ENCODE results near the gene KISS1. TPM values are rescaled to one million over a fixed set of nuclear protein-coding genes. Genes with fewer than 3 reads are reported as not detected.
A peak's percentile ranks its signal among the peaks of the same experiment; 100 is the strongest.

The KISS1 gene
- polyA plus RNA-seq, 5 donors: 0.28 to 1.2 (median 0.53) TPM

DNA sequence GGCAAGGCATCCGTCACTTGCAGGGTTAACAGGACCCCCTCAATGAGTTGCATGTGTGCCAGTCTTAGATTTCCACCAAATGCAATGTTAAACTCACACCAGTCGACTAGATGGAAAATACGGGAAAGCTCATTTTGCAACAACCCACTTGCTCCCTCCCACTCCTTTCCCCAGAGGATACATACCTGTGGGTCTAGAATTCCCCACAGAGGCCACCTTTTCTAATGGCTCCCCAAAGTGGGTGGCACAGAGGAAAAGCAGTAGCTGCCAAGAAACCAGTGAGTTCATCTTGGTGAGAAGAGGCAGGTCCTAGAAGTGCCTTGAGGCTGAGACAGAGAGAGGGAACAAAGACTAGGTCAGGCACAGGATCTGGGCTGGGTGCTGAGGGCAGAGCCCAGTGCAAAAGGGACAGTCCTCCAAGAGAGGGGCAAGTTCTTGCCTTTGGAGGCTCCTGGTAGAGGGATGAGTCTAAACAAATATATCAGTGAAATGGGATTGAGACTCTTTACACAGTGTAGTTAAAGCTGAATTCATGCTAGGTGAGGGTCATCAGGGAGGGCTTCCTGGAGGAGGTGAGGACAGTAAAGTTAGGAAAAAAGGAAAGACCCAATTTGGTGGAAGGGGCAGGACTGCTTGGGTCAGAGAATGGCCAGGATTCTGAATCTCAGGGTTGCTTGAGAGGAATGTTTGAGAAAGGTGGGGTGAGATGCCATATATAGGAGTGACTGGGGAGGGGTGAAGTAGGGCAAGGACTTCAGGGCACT lies 3.5 kb downstream of the KISS1 start:
- DNase-seq: no peak

DNA sequence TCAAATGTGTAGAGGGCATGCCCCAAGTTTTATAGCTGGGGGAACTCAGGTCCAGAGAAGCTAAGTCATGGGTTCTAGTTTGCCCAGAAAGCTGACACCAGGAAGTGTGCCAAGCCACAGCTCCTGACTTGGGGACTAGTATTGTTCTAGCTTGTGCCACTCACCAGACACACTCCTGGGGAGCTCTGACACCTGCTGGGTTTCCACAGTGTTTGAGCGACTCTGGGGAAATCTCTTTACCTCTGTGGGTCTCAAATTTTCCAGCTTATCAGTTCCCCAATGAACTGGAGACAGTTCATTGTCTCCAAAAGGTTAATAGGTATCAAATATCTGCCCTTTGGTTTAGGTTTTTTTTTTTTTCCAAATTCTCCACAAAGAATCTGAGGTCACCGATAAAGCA lies 4.2 kb downstream of the KISS1 start:
- no peak for DNase-seq

DNA sequence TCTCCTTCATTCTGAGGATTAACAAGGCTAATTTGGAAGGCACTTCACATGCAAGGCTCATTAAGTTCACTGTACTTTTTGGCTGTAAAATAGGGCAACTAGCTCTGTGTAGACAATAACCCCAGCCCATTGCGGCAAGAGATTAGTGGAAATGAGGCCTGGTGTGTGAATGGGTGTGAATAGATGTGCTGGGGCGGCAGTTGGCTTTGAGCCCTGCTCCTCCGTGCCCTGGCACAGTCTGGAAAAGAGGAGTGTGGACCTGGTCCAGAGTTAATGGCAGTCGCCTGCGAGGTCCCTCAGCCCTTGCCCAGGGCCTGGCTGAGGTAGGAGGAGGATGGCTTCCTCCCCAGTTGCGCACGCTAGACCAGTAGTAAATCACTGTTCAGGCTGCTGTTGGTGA lies 4.8 kb downstream of the KISS1 start:
- DNase-seq: no peak

DNA sequence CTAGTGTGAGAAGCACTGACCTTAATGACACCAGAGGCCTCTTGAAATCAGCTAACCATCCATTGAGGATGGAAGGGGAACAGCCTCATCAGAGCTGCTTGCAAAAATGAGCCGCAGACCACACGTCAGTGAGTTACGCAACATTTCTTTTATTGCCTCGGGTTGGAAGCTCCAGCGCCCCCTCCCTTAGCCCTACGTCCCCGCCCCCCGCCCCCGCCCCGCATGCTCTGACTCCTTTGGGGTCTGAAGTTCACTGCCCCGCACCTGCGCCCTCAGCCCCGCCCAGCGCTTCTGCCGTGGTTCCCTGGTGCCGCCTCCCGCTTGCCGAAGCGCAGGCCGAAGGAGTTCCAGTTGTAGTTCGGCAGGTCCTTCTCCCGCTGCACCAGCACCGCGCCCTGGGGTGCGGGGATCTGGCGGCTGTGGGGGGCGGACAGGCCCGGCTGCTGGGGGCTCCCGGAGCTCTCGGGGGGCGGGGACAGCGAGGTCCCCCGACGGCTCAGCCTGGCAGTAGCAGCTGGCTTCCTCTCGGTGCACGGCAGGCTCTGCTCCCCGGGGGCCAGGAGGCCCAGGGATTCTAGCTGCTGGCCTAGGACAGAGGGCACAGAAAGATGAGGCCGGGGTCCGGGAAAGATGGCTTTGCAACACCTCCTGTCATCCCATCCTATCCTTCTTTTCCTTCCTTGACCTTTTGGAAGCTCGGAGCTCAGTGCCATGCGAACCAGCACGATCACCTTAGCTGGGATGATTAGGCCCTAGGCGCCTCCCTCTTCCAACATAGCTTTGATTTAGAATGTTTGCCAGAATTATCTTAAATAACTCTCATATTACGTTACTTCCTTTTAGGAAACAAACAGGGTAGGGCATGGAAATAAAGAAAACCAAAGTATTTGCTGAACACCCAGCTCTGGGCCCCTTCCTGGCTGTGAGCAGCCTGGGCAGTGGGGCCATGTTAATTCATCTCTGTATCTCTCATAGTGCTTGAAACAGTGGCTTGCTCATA lies 5.8 kb downstream of the KISS1 start:
- DNase-seq: peak in 1 of 2 donors; percentile 45

DNA sequence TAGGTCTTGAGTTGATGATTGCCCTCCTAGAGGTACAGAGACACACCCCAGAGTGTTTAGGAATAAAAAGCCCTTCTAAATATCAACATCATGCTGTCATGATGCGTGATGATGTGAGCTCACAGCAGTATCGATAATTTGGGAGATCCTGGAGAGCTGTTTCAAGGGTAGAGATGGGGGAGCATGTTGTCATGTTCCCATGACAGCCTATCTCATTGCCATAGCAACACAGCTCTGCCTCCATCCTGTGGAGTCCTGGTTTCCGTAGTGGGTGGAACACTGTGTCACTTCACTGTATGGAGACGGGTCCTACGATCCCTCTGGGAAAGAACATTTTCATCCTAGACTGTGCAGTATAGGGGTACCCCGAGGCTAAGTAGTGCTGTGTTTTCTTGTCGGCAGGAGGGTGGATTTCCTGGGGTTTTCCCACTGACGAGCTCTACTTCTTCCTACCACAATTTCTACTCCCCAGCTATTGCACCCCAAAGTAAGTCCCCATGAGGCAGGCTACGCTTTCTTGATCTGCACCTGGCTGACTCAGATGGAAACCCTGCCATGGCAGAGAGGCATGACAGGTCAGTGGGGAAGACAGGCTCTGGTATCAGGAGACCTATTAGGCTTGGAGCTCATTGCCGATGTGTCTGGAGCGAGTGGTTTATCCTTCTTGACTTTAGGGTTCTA lies 7.2 kb downstream of the KISS1 start:
- no peak for DNase-seq

DNA sequence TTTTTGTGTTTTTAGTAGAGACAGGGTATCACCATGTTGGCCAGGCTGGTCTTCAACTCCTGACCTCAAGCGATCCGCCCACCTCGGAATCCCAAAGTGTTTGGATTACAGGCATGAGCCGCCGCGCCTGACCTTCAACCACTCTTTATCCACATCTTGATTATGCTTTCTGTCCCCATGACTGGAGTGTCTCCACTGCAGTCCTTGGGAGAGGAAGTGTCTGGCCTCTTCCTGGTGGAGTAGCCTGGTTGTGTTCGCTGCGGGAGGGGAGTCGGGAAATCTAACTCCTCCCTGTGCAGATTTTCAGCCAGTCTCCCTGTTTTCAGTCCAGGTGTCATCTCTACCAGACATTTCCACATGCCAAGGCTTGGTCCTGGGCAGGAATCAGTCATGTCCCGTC lies 9.7 kb downstream of the KISS1 start:
- DNase-seq: no peak

DNA sequence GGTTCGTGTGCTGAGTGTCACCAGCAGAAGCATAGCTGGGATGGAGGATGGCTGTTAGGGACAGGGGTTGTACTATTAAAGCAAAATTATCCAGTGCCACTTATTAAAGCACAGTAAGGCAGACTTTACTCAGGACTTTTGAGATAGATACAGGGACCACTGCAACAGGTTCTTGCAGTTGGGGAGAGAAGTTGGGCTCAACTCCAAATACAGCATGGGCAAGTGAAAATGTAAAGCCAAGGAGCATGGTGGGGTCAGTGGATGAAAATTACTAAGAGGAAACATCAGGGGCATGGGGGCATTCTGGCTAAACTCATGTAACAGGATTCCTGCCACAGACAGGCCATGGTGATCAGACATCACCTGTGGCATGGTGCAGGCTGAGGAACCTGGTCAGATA lies 15.2 kb downstream of the KISS1 start:
- no peak for DNase-seq

DNA sequence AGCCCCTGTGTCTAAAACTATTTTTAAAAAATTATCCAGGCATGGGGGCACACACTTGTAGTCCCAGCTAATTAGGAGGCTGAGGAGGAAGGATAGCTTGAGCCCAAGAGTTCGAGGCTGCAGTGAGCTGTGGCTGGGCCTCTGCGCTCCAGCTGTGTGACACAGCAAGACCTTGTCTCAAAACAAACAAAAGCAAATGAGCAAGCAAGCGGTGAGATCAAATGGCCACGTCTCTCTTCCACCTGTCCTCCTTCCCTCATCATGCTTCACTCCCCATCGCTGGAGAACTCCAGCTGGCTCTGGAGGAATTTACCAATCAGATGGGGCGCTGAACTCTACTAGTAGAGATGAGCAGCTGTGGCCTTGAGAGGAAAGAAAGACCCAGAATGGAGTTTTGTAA lies 16.2 kb downstream of the KISS1 start:
- DNase-seq: no peak

DNA sequence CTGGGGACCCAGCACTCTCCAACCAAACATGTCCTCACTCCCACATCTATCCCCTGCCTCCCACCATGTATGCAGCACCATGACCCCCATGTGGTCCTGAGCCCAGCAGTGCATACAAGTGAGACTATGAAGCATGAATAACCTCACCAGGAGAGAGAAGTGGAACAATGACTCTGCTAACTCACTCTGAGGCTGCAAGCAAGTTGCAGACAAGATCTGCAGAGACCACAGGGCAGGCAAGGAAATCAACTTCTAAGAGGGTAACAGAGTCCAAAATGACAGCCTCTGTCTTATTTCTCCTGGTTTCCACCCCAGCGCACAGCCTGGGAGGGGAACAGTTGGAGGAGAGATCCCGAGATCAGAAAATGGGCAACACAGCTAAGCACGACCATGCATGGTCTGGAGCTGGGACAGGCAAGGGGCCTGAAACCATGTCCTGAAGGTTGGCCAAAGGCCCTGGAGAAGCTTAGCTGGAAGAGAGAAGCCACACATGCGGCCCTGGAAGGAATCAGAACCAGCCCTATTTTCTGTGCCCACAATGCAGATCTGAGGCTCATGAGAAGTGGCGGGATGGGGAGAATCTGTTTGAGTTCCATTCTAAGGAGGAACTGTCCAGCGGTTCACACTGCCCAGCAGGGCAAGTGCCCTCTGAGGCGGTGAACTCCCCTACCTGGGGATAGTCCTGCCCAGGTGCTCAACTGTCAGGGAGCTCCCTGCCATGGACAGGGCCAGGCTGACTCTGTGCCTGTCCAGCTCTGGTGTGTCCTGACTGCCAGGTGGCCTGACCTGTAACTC lies 17.6 kb downstream of the KISS1 start:
- DNase-seq: no peak

DNA sequence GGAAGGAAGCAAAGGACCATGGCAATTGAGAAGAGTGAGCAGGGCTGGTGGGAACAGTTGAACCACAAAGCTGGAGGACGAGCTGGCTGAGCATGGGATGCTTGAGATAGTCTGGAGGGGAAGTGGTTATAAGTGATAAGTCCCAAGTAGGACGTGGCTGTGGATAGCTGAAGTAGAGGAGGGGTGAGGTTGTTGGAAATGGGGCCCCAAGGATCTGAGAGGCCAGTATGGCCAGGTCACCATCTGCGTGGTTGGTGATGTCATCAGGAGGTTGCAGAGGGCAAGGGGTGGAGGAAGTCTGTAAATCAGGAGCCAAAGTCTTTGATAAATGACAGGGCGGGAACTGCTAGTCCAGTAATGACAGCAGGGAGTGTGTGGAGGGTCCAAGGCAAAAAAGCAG lies 19.2 kb downstream of the KISS1 start:
- DNase-seq: no peak

DNA sequence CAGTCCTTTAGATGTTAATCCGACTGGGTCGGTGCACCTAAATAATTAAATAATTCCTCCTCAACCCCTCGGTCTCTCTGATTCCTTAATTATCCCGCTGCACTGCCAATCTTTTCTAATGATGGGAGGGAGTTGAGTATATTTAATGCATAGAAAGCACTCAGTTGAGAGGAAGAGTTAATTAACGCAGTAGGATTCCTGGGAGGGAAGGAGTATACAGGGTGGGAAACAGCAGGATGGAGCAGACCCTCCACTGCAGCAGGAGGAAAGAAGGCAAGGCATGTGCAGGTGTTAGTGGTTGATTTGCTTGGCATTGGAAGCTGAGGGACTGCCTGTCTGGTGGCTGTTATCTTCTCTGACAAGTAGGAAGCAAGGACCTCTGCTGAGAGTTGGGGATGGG lies 20.2 kb downstream of the KISS1 start:
- no peak for DNase-seq

DNA sequence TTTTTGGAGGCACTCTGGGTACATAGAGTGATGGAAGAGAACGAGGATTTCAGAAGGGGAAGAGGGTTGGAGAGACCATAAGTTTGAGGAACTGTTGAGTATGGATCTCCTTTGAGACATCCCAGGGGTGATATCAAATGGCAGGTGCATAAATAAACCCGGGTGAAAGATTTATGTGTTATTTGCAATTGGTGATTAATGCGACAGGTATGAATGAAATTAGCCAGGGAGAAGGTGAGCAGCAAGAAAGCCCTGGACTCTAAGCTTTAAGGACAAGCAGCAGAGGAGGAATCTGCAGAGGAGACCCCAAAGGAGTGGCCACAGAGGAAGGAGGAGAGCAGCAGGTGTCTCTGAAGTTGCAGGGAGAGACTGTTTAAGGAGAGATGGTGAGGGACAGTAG lies 21.3 kb downstream of the KISS1 start:
- no peak for DNase-seq

DNA sequence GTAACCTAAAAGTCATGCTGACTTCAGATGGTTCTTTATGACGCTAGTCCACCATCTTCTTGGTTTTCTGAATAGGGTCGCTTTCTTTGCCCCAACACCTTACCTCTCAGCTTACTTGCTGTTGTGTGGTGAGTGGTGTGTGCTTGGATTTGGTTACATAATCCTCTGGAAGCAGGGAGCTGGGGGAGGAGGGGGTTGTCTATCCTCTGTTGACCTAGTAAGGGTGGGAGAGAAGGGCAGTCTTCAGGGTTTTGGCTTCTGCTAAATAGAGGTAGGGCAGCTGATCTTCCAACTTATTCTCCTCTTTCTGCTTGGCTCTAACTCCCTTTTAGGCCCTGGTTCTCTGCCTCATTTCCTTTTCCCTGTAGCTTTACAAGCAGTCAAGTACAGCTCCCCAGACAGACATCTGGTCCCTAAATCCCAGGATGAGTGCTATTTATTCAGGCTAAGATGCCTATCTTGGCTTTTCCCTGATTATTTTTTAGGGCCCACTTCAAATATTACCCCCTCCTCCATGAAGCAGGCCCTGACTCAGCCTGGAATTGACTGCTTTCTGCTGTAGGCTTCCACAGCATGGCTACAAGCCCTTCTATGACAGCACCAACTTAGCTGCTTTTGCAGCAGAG lies 23.8 kb downstream of the KISS1 start:
- DNase-seq: no peak

DNA sequence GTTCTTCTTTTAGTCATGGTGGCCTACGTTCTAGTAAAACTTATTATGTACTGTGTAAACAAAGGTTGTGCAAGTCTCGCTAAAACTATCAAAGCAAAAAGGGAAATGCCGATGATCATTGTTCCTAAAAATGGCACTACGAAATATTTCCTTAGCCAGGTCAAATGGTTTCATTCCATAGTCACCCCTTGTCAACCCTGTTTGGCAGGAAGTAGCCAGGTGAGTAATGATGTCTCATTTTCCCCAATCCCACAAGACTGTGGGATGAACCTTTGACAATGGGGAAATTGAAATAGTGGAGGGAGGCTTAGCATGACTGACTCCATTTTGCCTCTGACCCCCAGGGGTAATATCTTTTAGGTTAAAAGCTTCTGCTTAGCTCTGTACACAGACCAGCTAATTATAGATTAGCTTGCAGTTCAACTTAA lies 24.5 kb downstream of the KISS1 start:
- no peak for DNase-seq

DNA sequence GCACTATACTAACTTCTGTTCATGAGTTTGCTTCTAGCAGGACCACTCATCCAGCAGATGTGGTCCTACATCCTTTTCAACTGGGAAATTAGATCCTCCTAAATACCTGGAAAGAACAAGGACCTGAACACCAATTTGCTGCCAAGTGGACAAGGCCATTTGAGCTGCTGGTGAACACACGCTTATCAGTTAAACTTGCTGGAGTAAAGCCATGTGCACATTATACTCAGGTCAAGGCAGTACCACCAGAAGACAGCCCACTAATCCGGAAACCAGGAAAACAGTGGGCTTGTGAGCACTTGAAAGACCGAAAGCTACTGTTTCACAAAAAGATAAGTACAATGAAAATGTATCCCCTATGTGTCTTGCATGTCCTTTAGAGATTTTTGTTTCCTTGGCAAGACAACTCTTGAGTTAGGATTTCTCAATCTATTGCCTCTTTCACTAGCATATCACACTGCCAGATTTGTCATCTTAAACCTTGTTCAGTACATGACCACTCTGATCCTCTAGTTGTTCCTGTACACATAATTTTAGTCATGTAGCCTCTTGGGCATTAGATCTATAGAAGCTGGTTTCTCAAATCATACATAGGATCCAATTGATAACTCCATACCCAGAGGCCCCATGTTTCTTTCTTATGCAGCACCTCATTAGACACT lies 25.7 kb downstream of the KISS1 start:
- no peak for DNase-seq

DNA sequence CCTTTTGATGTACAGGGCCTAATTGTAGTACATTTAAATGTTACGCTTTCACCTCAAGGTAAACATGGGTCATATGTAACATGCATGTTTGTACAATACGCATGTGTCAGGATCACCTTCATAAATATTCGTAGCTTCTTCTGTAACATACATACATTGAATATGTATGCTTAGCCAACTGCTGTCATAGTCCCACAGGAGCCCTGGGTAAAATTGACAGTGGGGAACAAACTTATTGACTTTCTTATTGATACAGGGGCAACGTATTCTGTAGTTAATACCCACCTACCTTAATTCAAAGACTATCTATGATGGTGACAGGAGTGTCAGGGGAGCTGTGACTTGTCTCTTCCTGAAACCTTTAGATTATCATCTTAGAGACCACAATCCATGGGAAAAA lies 26.4 kb downstream of the KISS1 start:
- DNase-seq: no peak

DNA sequence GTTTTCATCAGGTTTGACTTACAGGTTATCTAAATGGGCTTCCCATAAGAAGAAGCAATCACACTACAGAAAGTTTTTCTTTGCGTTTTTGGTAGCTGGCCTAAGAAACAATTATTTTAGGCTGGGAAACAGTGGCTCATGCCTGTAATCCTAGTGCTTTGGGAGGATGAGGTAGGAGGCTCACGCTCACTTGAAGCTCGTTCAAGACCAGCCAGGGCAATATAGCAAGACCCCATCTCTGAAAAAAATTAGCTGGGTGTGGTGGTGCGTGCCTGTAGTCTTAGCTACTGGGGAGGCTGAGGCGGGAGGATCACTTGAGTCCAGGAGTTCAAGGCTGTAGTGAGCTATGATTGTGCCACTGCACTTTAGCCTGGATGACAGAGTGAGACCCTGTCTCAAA lies 28.6 kb downstream of the KISS1 start:
- no peak for DNase-seq

DNA sequence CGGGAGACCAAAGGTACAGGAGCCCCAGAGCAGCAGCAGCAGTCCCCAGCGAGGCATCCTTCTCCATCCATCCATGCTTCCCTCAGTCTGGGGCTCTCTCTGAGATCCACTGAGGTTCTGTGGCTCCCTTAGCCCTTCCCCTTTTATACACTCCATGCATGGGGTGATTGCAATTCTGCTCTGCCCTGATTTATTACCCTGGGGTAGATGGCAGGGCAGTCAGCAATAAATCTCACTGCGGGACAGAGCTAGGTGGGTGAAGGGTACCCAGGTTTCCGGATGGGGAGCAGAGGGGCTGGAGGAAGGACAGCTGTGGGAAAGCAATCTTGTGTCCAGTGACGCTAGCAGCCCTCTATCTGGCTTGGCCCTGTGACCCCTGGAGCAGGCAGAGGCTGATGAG lies 30.1 kb downstream of the KISS1 start, which contains the start of gene REN:
REN (minus strand) TSS at position 119 of the 400 bp plus-strand sequence; CDS start at position 75, 44 bp downstream.
- DNase-seq: no peak

DNA sequence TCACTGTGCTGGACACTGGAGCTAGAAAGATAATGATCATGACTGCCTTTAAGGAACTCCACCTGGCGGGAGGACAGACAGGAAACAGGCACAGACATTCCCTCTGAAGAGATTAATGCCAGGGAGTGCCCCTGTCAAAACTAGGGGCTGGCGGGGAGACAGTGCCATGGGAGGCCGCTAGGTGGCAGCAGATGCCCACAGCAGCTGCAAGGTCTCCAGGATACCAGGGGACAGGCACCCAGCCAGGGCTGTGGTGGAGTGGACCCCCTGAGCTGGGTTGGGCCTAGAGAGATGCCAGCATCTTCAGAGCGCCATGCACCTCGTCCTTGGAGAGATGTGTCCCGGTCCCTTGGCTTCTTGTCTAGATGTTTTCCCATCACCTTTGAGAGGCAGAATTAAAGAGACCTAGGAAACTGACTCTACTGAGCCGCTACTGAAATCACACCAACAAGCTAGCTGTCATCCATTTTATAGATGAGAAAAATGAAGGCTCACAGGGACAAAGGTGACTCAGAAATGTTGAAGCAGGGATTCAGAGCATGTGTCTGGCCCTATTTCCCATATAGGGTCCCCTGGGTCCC lies 33.7 kb downstream of the KISS1 start:
- DNase-seq: peak; percentile 61 to 74
